Non-pigmented ciliary epithelial cell (primary cell): ENCODE data around the gene KRT24.

ENCODE experiments used
- DNase-seq: peaks from one replicate; pipeline ENCODE4 v3.0.0-alpha.2; 2010; ENCODE audit warnings: low read depth

The KRT24 gene

GRCh38 chr17:40694584-40694983 is 9.0 kb downstream of the KRT24 start:
- DNase-seq: no peak

DNA sequence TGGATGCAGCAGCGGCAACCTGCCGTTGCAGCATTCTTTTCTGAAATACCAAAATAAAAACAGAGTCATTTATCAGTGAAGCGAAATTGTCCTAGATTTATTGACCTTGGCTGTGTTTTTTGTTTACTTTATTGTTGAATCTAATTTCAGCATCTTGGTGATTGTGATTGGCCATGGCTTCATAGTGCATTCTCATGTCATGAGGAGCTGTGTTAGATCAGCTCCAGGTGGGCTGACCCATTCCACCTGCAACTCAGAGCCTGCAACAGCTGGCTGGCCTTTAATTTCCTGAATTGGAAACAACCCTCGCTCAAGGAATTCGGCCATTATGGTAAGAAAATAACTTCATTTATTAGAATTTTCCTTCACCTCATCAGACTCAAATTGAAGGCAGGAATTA is 16.4 kb downstream of the KRT24 start:
- no peak for DNase-seq

GRCh38 chr17:40686192-40686591 is 17.4 kb downstream of the KRT24 start:
- no peak for DNase-seq

- no peak for DNase-seq
Observed at GRCh38 chr17:40680998-40681397, 22.6 kb downstream of the KRT24 start.

DNA sequence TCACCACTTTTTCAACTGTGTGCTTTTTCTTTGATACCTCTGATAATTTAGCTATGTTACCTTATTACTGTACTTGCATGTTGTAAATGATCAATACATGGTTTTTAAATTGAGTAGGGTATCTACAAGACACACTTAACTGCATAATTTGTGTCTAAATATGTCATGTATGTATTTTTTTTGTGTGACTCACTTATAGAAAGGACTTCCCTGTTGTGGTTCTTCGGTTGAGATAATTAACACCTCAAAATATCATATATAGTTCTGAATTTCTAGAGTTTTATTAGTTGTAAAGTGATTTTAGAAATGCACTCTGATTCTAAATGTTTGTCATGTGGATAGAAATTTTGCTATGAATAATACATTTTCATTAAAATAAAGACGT is 24.0 kb downstream of the KRT24 start:
- no peak for DNase-seq

- DNase-seq: no peak
Observed at GRCh38 chr17:40678902-40679522, 24.5 kb downstream of the KRT24 start.

DNA sequence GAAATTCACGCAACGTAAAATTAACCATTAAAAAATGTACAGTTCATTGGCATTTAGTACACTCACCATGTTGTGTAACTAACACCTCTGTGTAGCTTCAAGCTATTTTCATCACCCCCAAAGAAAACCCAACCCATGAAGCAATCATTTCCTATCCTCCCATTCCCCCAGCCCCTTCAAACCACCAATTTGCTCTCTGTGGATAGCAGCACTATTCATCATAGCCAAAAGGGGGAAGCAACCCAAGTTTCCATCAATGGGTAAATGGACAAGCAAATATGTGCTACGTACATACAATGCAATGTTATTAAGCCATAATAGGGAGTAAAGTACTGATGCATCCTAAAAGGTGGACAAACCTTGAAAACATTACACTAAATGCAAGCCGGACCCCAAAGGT is 27.6 kb downstream of the KRT24 start:
- DNase-seq: no peak

- DNase-seq: no peak
Observed at GRCh38 chr17:40672654-40673053, 30.9 kb downstream of the KRT24 start.

DNA sequence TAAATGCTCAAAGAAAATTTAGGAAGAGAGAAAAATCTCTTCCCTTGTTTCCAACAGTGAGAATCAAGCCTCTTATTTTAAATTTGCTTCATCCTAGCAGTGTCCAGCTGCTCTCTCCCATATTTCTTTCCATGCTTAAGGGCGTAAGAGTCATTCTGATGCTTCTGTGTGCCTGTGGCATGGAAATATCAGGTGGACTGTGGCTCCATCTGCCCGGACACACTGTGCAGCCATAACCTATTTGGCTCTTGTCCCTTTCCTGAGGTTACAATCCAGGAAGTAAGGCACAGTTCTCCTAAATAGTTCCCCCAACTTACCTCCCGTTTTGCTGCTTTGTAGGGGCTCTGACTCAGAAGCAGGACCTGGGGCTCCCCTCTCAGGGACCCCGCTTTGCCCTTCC is 32.3 kb downstream of the KRT24 start:
- no peak for DNase-seq

DNA sequence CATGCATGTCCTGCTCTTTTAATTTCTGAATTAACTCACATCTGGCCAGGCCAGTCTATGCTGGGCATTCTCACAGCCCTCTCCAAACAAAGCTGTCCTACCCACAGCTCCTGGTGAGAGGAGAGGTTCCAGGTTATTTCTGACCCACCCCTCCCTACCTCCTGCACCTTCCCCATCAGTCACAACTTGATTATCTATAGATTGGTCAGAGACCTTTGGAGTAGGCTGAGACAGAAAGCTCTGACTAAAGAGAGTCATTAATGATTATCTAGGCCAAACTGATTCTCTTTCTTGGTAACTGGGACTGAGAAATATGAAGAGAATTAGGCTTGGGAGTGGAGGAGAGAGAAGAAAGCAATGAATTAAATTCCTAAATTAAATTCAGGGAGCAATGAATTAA is 37.2 kb downstream of the KRT24 start:
- DNase-seq: no peak

DNA sequence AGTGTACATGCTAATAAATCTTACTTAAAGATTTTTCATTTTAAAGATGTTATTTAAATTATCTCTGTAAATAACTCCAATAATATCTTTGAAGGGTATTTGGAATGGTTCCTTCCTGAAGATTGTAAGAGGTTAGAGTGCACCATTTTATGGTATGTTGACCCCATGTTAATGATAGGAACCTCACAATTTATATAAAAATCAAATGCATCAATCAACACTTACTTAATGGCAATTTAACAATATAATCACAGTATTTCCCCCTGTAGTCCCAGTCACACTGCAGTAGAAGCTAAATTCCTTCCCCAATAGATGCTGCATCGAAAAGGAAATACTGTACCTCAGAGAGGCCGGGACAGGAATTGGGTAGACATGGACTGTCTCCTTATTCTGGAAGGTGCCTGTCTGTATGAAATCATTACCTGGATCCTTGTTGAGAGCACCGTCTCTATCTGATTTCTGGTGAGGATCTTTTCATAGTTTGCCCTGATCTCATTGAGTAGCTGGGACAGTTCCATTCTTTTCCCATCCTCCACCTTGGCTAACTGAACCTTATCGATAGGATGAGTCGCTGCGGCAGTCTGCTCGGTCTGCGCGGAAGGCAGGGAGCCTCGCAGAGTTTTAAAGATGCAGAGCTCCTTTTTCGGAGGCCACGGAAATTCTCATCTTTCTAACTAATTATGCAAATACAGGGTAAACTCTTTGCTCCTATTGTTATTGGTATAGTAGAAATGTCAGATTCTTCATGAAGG is 38.8 kb downstream of the KRT24 start, which contains the start of gene KRT222:
Gene KRT222 (minus strand): TSS at position 596 of the 752 bp plus-strand sequence. CDS start 78 bp downstream, at position 518.
- no peak for DNase-seq

- no peak for DNase-seq
Observed at GRCh38 chr17:40663252-40663651, 40.3 kb downstream of the KRT24 start.

GRCh38 chr17:40659911-40660310 is 43.6 kb downstream of the KRT24 start:
- DNase-seq: no peak

- DNase-seq: no peak
Observed at GRCh38 chr17:40658396-40658795, 45.2 kb downstream of the KRT24 start.

DNA sequence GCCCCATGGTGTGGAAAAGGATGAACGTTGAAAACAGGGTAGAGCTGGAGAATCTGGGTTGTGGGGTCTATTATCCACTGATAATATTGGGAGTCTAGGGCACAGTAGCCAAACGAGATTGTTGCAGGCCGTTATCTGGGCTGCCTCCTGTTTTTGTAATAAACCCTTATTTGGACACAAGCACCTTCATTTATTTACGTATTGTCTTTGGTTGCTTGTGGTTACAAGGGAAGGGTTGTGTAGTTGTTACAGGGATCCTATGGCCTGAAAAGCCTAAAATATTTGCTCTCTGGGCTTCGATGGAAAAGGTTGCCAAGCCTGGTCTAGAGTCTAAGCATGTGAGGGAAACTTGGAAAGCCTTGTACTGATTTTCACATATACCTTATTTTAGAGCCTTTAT is 51.6 kb downstream of the KRT24 start:
- no peak for DNase-seq

- DNase-seq: no peak
Observed at GRCh38 chr17:40648384-40648968, 55.1 kb downstream of the KRT24 start.
